ENCODE data around the gene CDC6.

Gene CDC6

DNA sequence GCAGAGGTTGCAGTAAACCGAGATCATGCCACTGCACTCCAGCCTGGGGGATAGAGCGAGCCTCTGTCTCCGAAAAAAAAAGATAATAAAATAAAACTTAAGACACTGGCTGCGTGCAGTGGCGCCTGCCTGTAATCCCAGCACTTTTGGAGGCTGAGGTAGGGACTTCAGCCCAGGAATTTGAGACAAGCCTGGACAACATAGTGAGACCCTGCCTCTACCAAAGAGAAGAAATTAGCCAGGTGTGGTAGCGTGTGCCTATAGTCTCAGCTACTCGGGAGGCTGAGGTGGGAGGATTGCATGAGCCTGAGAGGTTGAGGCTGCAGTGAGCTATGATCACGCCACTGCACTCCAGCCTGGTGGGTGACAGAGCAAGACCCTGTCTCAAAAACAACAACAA, 47.9 kb downstream of the CDC6 start:
- no peak for DNase-seq (ENCODE audit: extremely low read depth, low read depth)
- TF ChIP-seq CTCF (IDR thresholded peaks at IDR 0.05; ENCODE audit: low read depth, low read length): no peak

- no peak for TF ChIP-seq CTCF (IDR thresholded peaks at IDR 0.05; ENCODE audit: low read depth, low read length)
- DNase-seq (ENCODE audit: extremely low read depth, low read depth): no peak
Observed at GRCh38 chr17:40337351-40337750, 49.7 kb downstream of the CDC6 start.

DNA sequence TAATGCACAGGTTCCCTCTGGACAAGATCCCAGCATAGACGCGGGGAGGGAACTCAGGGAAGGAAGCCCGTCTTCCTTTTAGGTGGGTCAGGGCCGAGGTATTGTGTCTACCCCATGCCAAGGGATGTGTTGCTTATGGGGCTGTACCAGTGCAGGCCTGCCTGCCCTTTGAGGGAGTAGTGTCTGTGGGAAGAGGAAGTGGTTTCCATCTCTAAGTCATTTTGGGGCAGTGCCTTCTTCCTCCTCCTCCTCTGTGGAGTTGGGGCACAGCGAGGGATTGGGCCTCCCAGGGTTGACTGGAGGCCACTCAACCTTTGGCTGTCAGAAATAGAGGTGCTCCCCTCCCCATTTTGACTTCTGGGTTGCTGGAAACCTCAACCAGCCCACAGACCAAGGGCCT, 50.4 kb downstream of the CDC6 start:
- no peak for DNase-seq (ENCODE audit: extremely low read depth, low read depth)
- no peak for TF ChIP-seq CTCF (IDR thresholded peaks at IDR 0.05; ENCODE audit: low read depth, low read length)

DNA sequence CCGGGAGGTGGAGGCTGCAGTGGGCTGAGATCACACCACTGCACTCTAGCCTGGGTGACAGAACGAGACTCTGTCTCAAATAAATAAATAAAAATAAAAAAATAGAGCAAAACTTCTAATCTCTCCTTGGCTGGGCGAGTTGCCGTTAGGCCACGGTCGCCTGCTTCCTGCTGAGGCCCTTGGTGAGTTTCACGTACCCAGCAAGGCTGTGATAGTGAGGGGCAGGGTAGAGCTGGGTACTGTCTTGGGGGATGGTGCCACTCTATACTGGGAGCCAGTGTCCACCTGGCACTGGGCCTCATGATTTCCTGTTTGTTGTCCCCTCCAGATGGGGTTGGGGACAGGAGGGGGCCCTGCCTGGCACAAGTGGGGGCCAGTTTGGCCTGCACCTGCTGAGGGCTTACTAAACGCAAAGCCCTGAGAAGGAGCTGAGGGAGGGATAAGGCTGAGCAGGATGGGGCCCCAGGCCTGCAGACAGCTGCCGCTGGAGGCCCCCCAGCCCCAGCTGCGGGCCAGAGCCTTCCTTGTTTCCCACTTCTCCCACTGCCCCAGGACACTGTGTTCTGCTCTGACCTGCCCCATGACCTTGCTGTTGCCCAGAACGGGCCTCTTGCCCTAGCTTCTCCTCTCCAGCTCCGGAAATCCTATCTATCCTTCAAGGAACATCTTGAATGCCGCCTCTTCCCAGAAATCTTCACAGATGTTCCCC, 51.4 kb downstream of the CDC6 start:
- TF ChIP-seq CTCF (IDR thresholded peaks at IDR 0.05; ENCODE audit: low read depth, low read length): no peak
- DNase-seq (ENCODE audit: extremely low read depth, low read depth): no peak

- no peak for TF ChIP-seq CTCF (IDR thresholded peaks at IDR 0.05; ENCODE audit: low read depth, low read length)
- no peak for DNase-seq (ENCODE audit: extremely low read depth, low read depth)
Observed at GRCh38 chr17:40340327-40340726, 52.6 kb downstream of the CDC6 start.

GRCh38 chr17:40340880-40341807, 53.5 kb downstream of the CDC6 start:
- no peak for DNase-seq (ENCODE audit: extremely low read depth, low read depth)
- TF ChIP-seq CTCF (IDR thresholded peaks at IDR 0.05; ENCODE audit: low read depth, low read length): no peak; the same call in none of the 2 replicates

Measured in AG09319 (cell line).